GM23338 (cell line): Measurements from ENCODE around the gene AFAP1L2. TPM values are rescaled to one million over a fixed set of nuclear protein-coding genes. Genes with fewer than 3 reads are reported as not detected.

Source experiments
- ATAC-seq: fragments of 200-7000 bp; cut with Tn5 transposase; 3 replicates; pipeline ENCODE4 v1.9.1; 2020
- DNase-seq: peaks from one replicate; pipeline ENCODE4 v3.0.0-alpha.2; 2015; ENCODE audit warnings: low spot score
- H2AFZ ChIP-seq: fragments of 200-600 bp; sonication (generic); 2 replicates; pipeline ENCODE4 v1.8.0; 2016; ENCODE audit warnings: antibody characterized with exemption, mild to moderate bottlenecking, moderate library complexity
- H3F3A ChIP-seq: fragments of 200-600 bp; sonication (generic); replicated peaks from 2 replicates; pipeline ENCODE4 v1.8.0; 2017; ENCODE audit warnings: antibody characterized with exemption, mixed run types, low read depth
- H3K27ac ChIP-seq: fragments of 200-600 bp; sonication (generic); 2 replicates; pipeline ENCODE4 v1.6.1; 2016; ENCODE audit warnings: low read depth
- H3K27me3 ChIP-seq: fragments of 200-600 bp; sonication (generic); 2 replicates; pipeline ENCODE4 v1.8.0; 2016; ENCODE audit warnings: mild to moderate bottlenecking, mixed run types, moderate library complexity; ENCODE audit not compliant: insufficient read depth
- H3K36me3 ChIP-seq: fragments of 200-600 bp; sonication (generic); 2 replicates; pipeline ENCODE4 v1.8.0; 2016; ENCODE audit warnings: mild to moderate bottlenecking; ENCODE audit not compliant: insufficient read depth
- H3K4me1 ChIP-seq: fragments of 200-600 bp; sonication (generic); 2 replicates; pipeline ENCODE4 v1.8.0; 2016; ENCODE audit warnings: mild to moderate bottlenecking, moderate library complexity; ENCODE audit not compliant: insufficient read depth
- H3K4me2 ChIP-seq: fragments of 200-600 bp; sonication (generic); 2 replicates; pipeline ENCODE4 v1.7.1; 2017; ENCODE audit warnings: mixed run types
- H3K4me3 ChIP-seq: fragments of 200-600 bp; sonication (generic); 2 replicates; pipeline ENCODE4 v1.6.1; 2016; ENCODE audit warnings: mixed run types
- H3K79me2 ChIP-seq: fragments of 200-600 bp; sonication (generic); replicated peaks from 2 replicates; pipeline ENCODE4 v1.8.0; 2017; ENCODE audit warnings: mild to moderate bottlenecking; ENCODE audit not compliant: insufficient read depth
- H3K9me2 ChIP-seq: fragments of 200-600 bp; sonication (generic); 2 replicates; pipeline ENCODE4 v1.8.0; 2017; ENCODE audit not compliant: insufficient read depth
- H4K20me1 ChIP-seq: fragments of 200-600 bp; sonication (generic); replicated peaks from 2 replicates; pipeline ENCODE4 v1.8.0; 2017; ENCODE audit warnings: mild to moderate bottlenecking; ENCODE audit not compliant: insufficient read depth
- H3K27ac Mint-ChIP-seq: 2 replicates; pipeline ENCODE4 v1.8.0; 2020; ENCODE audit warnings: inconsistent platforms, mild to moderate bottlenecking, moderate library complexity, mixed read lengths
- H3K27me3 Mint-ChIP-seq: 3 replicates; pipeline ENCODE4 v1.8.0; 2022; ENCODE audit warnings: low read depth, mild to moderate bottlenecking, moderate library complexity, mixed read lengths, inconsistent platforms; ENCODE audit not compliant: insufficient read depth, poor library complexity
- H3K36me3 Mint-ChIP-seq: 3 replicates; pipeline ENCODE4 v1.8.0; 2021; ENCODE audit warnings: low read depth, mild to moderate bottlenecking, inconsistent platforms, moderate library complexity, mixed read lengths
- H3K4me1 Mint-ChIP-seq: 3 replicates; pipeline ENCODE4 v1.8.0; 2020; ENCODE audit warnings: mild to moderate bottlenecking, inconsistent platforms, mixed read lengths
- H3K4me3 Mint-ChIP-seq: 3 replicates; pipeline ENCODE4 v1.8.0; 2021; ENCODE audit warnings: moderate library complexity, mild to moderate bottlenecking, inconsistent platforms, mixed read lengths
- H3K9me3 Mint-ChIP-seq: 3 replicates; pipeline ENCODE4 v1.8.0; 2020; ENCODE audit warnings: moderate library complexity, mild to moderate bottlenecking, inconsistent platforms, mixed read lengths
- EZH2 ChIP-seq: fragments of 200-600 bp; sonication (generic); IDR thresholded peaks from one replicate; pipeline ENCODE4 v1.8.0; 2017; ENCODE audit warnings: antibody characterized with exemption, mild to moderate bottlenecking, low read depth; ENCODE audit not compliant: unreplicated experiment
- polyA plus RNA-seq: library from polyadenylated mRNA; unstranded; fragments of >200 nt; fragmentation: Nextera tagmentation; extraction: Ambion mirVana; gene quantifications from 2 replicates; pipeline ENCODE4 v1.2.1, GENCODE V29; 2016
- total RNA-seq: library from RNA; depleted of rRNA; stranded (reverse); fragments of >200 nt; shearing (Covaris generic); gene quantifications from 2 replicates; pipeline ENCODE4 v1.2.3, GENCODE V29; 2014
- TF ChIP-seq, protein P1 (sequence below): fragments of 250-450 bp; sonication (Bioruptor Pico); IDR thresholded peaks from 2 replicates; pipeline ENCODE4 v1.5.0; 2020; ENCODE audit warnings: mild to moderate bottlenecking, moderate library complexity
- TF ChIP-seq, protein P2 (sequence below), 2 experiments: fragments of 200-600 bp in 1 of 2; sonication (generic) in 1 of 2; conservative IDR thresholded peaks; 2 replicates each; pipeline versions ENCODE4 v1.5.1 to v1.6.1; 2016 to 2017; ENCODE audit warnings: antibody characterized with exemption in 2 of 2, low read depth in 2 of 2, mild to moderate bottlenecking in 2 of 2, moderate library complexity in 1 of 2
- TF ChIP-seq, protein P3 (sequence below): IDR thresholded peaks from 2 replicates; pipeline ENCODE4 v1.6.1; 2016; ENCODE audit warnings: antibody characterized with exemption

AFAP1L2 gene
- total and polyA plus RNA-seq, 2 experiments from 2014 or later, result 2.3 to 6.5 TPM

DNA sequence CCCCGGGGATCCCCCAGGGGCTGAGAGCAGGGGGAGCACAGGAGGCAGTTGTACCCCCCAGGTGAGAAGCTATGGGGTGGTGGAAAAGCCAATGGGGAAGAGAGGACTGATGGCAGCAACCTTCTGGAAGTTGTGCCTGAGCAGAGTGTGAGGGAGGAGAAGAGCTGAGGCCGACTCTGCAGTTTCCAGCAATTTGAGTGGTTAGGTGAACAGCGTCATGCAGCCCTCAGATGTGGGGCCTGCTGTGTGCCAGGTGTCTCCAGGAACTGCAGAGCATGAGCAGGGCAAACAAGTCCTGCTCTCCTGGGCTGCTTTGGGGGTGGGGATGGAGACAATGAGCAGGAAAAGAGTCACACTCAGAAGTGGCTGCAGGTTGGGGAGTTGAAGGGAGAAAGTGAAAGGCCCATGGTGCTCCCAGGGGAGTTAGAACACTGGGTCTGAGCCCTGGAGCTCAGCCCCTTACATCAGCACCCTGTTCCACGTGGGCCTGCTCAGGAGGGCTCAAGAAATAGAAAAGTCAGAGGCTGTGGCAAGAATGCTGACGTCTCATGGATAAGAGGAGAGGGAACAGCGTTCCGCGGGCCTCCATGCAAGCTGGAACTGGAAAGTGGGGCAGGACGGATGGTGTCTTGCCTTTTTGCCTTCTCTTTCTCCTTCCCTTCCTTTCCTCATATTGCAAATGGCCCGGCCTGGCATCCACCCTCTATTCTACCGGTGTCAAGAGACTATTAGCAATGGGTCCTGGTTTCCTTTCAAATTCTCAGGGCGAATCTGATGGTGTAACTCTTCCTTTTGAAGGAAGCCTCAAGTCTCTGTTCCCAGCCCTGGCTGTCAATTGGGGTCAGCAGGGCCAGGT lies 4.0 kb upstream of the AFAP1L2 start:
- Histone ChIP-seq H3K27ac (no peak overlapping the region), H3K4me1 (peaks cover 14% of the 10 kb centered on the region), H3F3A (no peaks in the 10 kb centered on the region), H3K4me2 (no peak overlapping the region), H3K79me2 (no peaks in the 10 kb centered on the region), H3K27me3 (peaks cover 34% of the 10 kb centered on the region), H4K20me1 (no peaks in the 10 kb centered on the region), H2AFZ (peak overlapping the region; percentile 59), H3K36me3 (no peaks in the 10 kb centered on the region), H3K4me3 (no peak overlapping the region), H3K9me2 (no peaks in the 10 kb centered on the region)
- no peaks in the 10 kb centered on the region; the same call in 2 of the 3 replicates for H3K9me3 Mint-ChIP-seq
- peaks cover 38% of the 10 kb centered on the region for H3K27me3 Mint-ChIP-seq
- ATAC-seq (no peak), DNase-seq (no peak)
- no peaks in the 10 kb centered on the region; the same call in 2 of the 3 replicates for H3K36me3 Mint-ChIP-seq
- H3K27ac Mint-ChIP-seq, result no peak overlapping the region
- TF ChIP-seq, protein P1, sequence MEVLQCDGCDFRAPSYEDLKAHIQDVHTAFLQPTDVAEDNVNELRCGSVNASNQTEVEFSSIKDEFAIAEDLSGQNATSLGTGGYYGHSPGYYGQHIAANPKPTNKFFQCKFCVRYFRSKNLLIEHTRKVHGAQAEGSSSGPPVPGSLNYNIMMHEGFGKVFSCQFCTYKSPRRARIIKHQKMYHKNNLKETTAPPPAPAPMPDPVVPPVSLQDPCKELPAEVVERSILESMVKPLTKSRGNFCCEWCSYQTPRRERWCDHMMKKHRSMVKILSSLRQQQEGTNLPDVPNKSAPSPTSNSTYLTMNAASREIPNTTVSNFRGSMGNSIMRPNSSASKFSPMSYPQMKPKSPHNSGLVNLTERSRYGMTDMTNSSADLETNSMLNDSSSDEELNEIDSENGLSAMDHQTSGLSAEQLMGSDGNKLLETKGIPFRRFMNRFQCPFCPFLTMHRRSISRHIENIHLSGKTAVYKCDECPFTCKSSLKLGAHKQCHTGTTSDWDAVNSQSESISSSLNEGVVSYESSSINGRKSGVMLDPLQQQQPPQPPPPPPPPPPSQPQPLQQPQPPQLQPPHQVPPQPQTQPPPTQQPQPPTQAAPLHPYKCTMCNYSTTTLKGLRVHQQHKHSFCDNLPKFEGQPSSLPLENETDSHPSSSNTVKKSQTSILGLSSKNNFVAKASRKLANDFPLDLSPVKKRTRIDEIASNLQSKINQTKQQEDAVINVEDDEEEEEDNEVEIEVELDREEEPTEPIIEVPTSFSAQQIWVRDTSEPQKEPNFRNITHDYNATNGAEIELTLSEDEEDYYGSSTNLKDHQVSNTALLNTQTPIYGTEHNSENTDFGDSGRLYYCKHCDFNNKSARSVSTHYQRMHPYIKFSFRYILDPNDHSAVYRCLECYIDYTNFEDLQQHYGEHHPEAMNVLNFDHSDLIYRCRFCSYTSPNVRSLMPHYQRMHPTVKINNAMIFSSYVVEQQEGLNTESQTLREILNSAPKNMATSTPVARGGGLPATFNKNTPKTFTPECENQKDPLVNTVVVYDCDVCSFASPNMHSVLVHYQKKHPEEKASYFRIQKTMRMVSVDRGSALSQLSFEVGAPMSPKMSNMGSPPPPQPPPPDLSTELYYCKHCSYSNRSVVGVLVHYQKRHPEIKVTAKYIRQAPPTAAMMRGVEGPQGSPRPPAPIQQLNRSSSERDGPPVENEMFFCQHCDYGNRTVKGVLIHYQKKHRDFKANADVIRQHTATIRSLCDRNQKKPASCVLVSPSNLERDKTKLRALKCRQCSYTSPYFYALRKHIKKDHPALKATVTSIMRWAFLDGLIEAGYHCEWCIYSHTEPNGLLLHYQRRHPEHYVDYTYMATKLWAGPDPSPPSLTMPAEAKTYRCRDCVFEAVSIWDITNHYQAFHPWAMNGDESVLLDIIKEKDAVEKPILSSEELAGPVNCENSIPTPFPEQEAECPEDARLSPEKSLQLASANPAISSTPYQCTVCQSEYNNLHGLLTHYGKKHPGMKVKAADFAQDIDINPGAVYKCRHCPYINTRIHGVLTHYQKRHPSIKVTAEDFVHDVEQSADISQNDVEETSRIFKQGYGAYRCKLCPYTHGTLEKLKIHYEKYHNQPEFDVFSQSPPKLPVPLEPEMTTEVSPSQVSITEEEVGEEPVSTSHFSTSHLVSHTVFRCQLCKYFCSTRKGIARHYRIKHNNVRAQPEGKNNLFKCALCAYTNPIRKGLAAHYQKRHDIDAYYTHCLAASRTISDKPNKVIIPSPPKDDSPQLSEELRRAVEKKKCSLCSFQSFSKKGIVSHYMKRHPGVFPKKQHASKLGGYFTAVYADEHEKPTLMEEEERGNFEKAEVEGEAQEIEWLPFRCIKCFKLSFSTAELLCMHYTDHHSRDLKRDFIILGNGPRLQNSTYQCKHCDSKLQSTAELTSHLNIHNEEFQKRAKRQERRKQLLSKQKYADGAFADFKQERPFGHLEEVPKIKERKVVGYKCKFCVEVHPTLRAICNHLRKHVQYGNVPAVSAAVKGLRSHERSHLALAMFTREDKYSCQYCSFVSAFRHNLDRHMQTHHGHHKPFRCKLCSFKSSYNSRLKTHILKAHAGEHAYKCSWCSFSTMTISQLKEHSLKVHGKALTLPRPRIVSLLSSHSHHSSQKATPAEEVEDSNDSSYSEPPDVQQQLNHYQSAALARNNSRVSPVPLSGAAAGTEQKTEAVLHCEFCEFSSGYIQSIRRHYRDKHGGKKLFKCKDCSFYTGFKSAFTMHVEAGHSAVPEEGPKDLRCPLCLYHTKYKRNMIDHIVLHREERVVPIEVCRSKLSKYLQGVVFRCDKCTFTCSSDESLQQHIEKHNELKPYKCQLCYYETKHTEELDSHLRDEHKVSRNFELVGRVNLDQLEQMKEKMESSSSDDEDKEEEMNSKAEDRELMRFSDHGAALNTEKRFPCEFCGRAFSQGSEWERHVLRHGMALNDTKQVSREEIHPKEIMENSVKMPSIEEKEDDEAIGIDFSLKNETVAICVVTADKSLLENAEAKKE (CRISPR knock-in tag), result no peak
- no peak for TF ChIP-seq EZH2
- TF ChIP-seq, protein P2, sequence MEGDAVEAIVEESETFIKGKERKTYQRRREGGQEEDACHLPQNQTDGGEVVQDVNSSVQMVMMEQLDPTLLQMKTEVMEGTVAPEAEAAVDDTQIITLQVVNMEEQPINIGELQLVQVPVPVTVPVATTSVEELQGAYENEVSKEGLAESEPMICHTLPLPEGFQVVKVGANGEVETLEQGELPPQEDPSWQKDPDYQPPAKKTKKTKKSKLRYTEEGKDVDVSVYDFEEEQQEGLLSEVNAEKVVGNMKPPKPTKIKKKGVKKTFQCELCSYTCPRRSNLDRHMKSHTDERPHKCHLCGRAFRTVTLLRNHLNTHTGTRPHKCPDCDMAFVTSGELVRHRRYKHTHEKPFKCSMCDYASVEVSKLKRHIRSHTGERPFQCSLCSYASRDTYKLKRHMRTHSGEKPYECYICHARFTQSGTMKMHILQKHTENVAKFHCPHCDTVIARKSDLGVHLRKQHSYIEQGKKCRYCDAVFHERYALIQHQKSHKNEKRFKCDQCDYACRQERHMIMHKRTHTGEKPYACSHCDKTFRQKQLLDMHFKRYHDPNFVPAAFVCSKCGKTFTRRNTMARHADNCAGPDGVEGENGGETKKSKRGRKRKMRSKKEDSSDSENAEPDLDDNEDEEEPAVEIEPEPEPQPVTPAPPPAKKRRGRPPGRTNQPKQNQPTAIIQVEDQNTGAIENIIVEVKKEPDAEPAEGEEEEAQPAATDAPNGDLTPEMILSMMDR (conservative IDR thresholded peaks at IDR 0.05; ENCODE audit: low read depth in 2 of 2), result no peak
- TF ChIP-seq, protein P3, sequence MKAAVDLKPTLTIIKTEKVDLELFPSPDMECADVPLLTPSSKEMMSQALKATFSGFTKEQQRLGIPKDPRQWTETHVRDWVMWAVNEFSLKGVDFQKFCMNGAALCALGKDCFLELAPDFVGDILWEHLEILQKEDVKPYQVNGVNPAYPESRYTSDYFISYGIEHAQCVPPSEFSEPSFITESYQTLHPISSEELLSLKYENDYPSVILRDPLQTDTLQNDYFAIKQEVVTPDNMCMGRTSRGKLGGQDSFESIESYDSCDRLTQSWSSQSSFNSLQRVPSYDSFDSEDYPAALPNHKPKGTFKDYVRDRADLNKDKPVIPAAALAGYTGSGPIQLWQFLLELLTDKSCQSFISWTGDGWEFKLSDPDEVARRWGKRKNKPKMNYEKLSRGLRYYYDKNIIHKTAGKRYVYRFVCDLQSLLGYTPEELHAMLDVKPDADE, result no peak
- H3K4me3 Mint-ChIP-seq, result no peak overlapping the region
- H3K4me1 Mint-ChIP-seq, result peaks cover 28% of the 10 kb centered on the region
